ENCODE measurements around the gene KRT86.
"Not testable (repeated sequence)": the region's sequence is repeated elsewhere in the genome, so short reads cannot be mapped to it uniquely, and the experiment has no call there.

The KRT86 gene

GRCh38 chr12:52314511-52314910, 40.1 kb downstream of the KRT86 start:
- DNase-seq (ENCODE audit: low read depth): no peak

- not testable (repeated sequence) for DNase-seq (ENCODE audit: low read depth)
Observed at GRCh38 chr12:52315721-52316120, 41.3 kb downstream of the KRT86 start.

GRCh38 chr12:52316290-52316689, 41.8 kb downstream of the KRT86 start:
- no peak for DNase-seq (ENCODE audit: low read depth)

- DNase-seq (ENCODE audit: low read depth): no peak
Observed at GRCh38 chr12:52316701-52317100, 42.3 kb downstream of the KRT86 start.

- no peak for DNase-seq (ENCODE audit: low read depth)
Observed at GRCh38 chr12:52317468-52318052, 43.1 kb downstream of the KRT86 start.

- DNase-seq (ENCODE audit: low read depth): no peak
Observed at GRCh38 chr12:52318241-52318990, 44.0 kb downstream of the KRT86 start.

- DNase-seq (ENCODE audit: low read depth): no peak
Observed at GRCh38 chr12:52319097-52319496, 44.7 kb downstream of the KRT86 start.

- no peak for DNase-seq (ENCODE audit: low read depth)
Observed at GRCh38 chr12:52320784-52321400, 46.4 kb downstream of the KRT86 start, which contains the start of gene KRT83. Gene KRT83, minus strand, starts transcription at chr12:52321398. Its CDS starts 63 bp downstream, at chr12:52321335.

- DNase-seq (ENCODE audit: low read depth): no peak
Observed at GRCh38 chr12:52321418-52321817, 47.0 kb downstream of the KRT86 start.

GRCh38 chr12:52322069-52322468, 47.6 kb downstream of the KRT86 start:
- no peak for DNase-seq (ENCODE audit: low read depth)

GRCh38 chr12:52323001-52323400, 48.6 kb downstream of the KRT86 start:
- no peak for DNase-seq (ENCODE audit: low read depth)

- no peak for DNase-seq (ENCODE audit: low read depth)
Observed at GRCh38 chr12:52323416-52324152, 49.1 kb downstream of the KRT86 start.

GRCh38 chr12:52324153-52324444, 49.7 kb downstream of the KRT86 start:
- DNase-seq (ENCODE audit: low read depth): no peak

- peak; percentile 89 for DNase-seq (ENCODE audit: low read depth)
Observed at GRCh38 chr12:52327052-52327829, 52.8 kb downstream of the KRT86 start.

- no peak for DNase-seq (ENCODE audit: low read depth)
Observed at GRCh38 chr12:52327830-52328500, 53.5 kb downstream of the KRT86 start.

GRCh38 chr12:52331039-52331438, 56.6 kb downstream of the KRT86 start:
- DNase-seq (ENCODE audit: low read depth): no peak

GRCh38 chr12:52331833-52332232, 57.4 kb downstream of the KRT86 start:
- no peak for DNase-seq (ENCODE audit: low read depth)

- no peak for DNase-seq (ENCODE audit: low read depth)
Observed at GRCh38 chr12:52332381-52332780, 57.9 kb downstream of the KRT86 start.

GRCh38 chr12:52333321-52333720, 58.9 kb downstream of the KRT86 start:
- no peak for DNase-seq (ENCODE audit: low read depth)

- DNase-seq (ENCODE audit: low read depth): no peak
Observed at GRCh38 chr12:52334185-52334584, 59.7 kb downstream of the KRT86 start.

GRCh38 chr12:52335598-52336262, 61.3 kb downstream of the KRT86 start:
- no peak for DNase-seq (ENCODE audit: low read depth)

Measured in HS-27A (cell line).